Measurements from ENCODE around the gene C11orf71. TPM values are rescaled to one million over a fixed set of nuclear protein-coding genes. Genes with fewer than 3 reads are reported as not detected.

The C11orf71 gene
- total RNA-seq, 4 donors from 2014 or later, result 3.8 to 6.1 (median 4.9) TPM

GRCh38 chr11:114382509-114382908 lies 17.8 kb downstream of the C11orf71 start:
- intact Hi-C loops (cut with DNase I), result no loop called here
- WGBS, 2 donors, result 72 to 94% methylated on average over 3 of the region's 3 CpGs
- H3K27me3 ChIP-seq, result no peaks in the 10 kb centered on the region
- no peak overlapping the region for H3K27ac ChIP-seq
- H3K36me3 ChIP-seq, result no peaks in the 10 kb centered on the region
- DNase-seq, result no peak
- H3K9me3 ChIP-seq, result no peaks in the 10 kb centered on the region
- TF ChIP-seq POLR2A (IDR thresholded peaks at IDR 0.05), result no peak
- TF ChIP-seq CTCF (IDR thresholded peaks at IDR 0.05), result no peak
- no peaks in the 10 kb centered on the region for H3K4me1 ChIP-seq
- no peak overlapping the region for H3K4me3 ChIP-seq

GRCh38 chr11:114379394-114380069 lies 20.8 kb downstream of the C11orf71 start:
- TF ChIP-seq POLR2A (IDR thresholded peaks at IDR 0.05) (no peak), CTCF (IDR thresholded peaks at IDR 0.05) (no peak)
- WGBS, 2 donors, result 70 to 76% methylated on average over 5 of the region's 5 CpGs
- Histone ChIP-seq H3K9me3 (no peaks in the 10 kb centered on the region), H3K27ac (no peak overlapping the region), H3K36me3 (no peaks in the 10 kb centered on the region), H3K4me3 (no peak overlapping the region), H3K27me3 (peaks cover 0 to 3% (median 0%) of the 10 kb centered on the region in 4 donors), H3K4me1 (no peaks in the 10 kb centered on the region)
- no peak for DNase-seq
- intact Hi-C loops (cut with DNase I), result no loop called here

GRCh38 chr11:114377612-114378267 lies 22.6 kb downstream of the C11orf71 start:
- Histone ChIP-seq H3K4me1 (no peaks in the 10 kb centered on the region), H3K27me3 (peaks cover 0 to 3% (median 0%) of the 10 kb centered on the region in 4 donors)
- 78 to 80% methylated on average over 6 to 7 of the region's 7 CpGs for WGBS, 2 donors

GRCh38 chr11:114375052-114375451 lies 25.3 kb downstream of the C11orf71 start:
- H3K27ac ChIP-seq, result no peak overlapping the region
- H3K4me3 ChIP-seq, result no peak overlapping the region
- DNase-seq, result no peak
- no peaks in the 10 kb centered on the region for H3K9me3 ChIP-seq
- peaks cover 0 to 9% (median 0%) of the 10 kb centered on the region in 3 donors for H3K4me1 ChIP-seq
- TF ChIP-seq POLR2A (IDR thresholded peaks at IDR 0.05) (no peak), CTCF (IDR thresholded peaks at IDR 0.05) (no peak)
- H3K27me3 ChIP-seq, result peaks cover 0 to 3% (median 0%) of the 10 kb centered on the region in 4 donors
- intact Hi-C loops (cut with DNase I), result no loop called here
- 79 to 93% methylated on average over 3 of the region's 3 CpGs for WGBS, 2 donors
- H3K36me3 ChIP-seq, result no peaks in the 10 kb centered on the region

More at GRCh38 chr11:114377612-114378267, 22.6 kb downstream of the C11orf71 start:
- H3K36me3 ChIP-seq, result no peaks in the 10 kb centered on the region
- no peak for TF ChIP-seq POLR2A (IDR thresholded peaks at IDR 0.05)
- no peak for TF ChIP-seq CTCF (IDR thresholded peaks at IDR 0.05)
- no peaks in the 10 kb centered on the region for H3K9me3 ChIP-seq
- intact Hi-C loops (cut with DNase I), result no loop called here
- no peak overlapping the region for H3K27ac ChIP-seq
- DNase-seq, result no peak
- H3K4me3 ChIP-seq, result no peak overlapping the region

GRCh38 chr11:114368918-114369680 lies 31.2 kb downstream of the C11orf71 start:
- intact Hi-C loops (cut with DNase I), result no loop called here
- DNase-seq, result no peak
- no peaks in the 10 kb centered on the region for H3K36me3 ChIP-seq
- H3K27me3 ChIP-seq, result no peaks in the 10 kb centered on the region
- no peak overlapping the region for H3K27ac ChIP-seq
- WGBS, 2 donors, result 16 to 61% methylated on average over 5 of the region's 5 CpGs
- peaks cover 0 to 20% (median 0%) of the 10 kb centered on the region in 3 donors for H3K4me1 ChIP-seq
- no peak overlapping the region for H3K4me3 ChIP-seq
- H3K9me3 ChIP-seq, result no peaks in the 10 kb centered on the region
- TF ChIP-seq CTCF (IDR thresholded peaks at IDR 0.05), result no peak
- TF ChIP-seq POLR2A (IDR thresholded peaks at IDR 0.05), result no peak

Measured in esophagus squamous epithelium (tissue), 5 donors.